CD4-positive, alpha-beta T cell (primary cell): ENCODE results near the gene SH3YL1. TPM values are rescaled to one million over a fixed set of nuclear protein-coding genes. Genes with fewer than 3 reads are reported as not detected.

ENCODE experiments used
- ATAC-seq: fragments of 200-7000 bp; cut with Tn5 transposase; one replicate; pipeline ENCODE4 v1.10.0; 2022; ENCODE audit warnings: mild to moderate bottlenecking; ENCODE audit not compliant: poor library complexity
- CTCF ChIA-PET: fragments of 350-600 bp; sonication (Branson Sonifier 250); formaldehyde crosslinking; loops from one replicate; lab custom pipeline; 2021; ENCODE audit warnings: antibody characterized with exemption, inconsistent platforms; lab: Charles Lee
- POLR2A ChIA-PET: fragments of 350-600 bp; sonication (Branson Sonifier 250); formaldehyde crosslinking; loops from one replicate; lab custom pipeline; 2021; ENCODE audit warnings: antibody characterized with exemption, inconsistent platforms; lab: Charles Lee
- DNase-seq, 14 experiments: peaks; one replicate each; pipeline ENCODE4 v3.0.0-alpha.2; 2013 to 2020; ENCODE audit warnings: mixed read lengths in 2 of 14
- H3K27ac ChIP-seq, 2 donors: one replicate each; pipeline versions ENCODE4 v1.5.1 to v1.7.0; 2013; ENCODE audit warnings: low read length in 2 of 2, low read depth in 1 of 2, mild to moderate bottlenecking in 1 of 2
- H3K27me3 ChIP-seq, 2 experiments: 1 replicate in 1 of 2; 2 replicates in 1 of 2; pipeline versions ENCODE4 v1.6.1 to v1.7.0; 2013; ENCODE audit warnings: low read length in 2 of 2, control low read depth in 1 of 2, mild to moderate bottlenecking in 1 of 2, moderate library complexity in 1 of 2; ENCODE audit not compliant: insufficient read depth in 2 of 2, control insufficient read depth in 1 of 2
- H3K36me3 ChIP-seq: one replicate; pipeline ENCODE4 v1.6.1; 2013; ENCODE audit warnings: low read length, control low read depth; ENCODE audit not compliant: insufficient read depth
- H3K4me1 ChIP-seq: one replicate; pipeline ENCODE4 v1.6.1; 2013; ENCODE audit warnings: low read length, control low read depth; ENCODE audit not compliant: insufficient read depth
- H3K4me3 ChIP-seq: one replicate; pipeline ENCODE4 v1.5.1; 2013; ENCODE audit warnings: mild to moderate bottlenecking, low read length, moderate library complexity
- H3K9me3 ChIP-seq, 2 experiments: 1 replicate in 1 of 2; 2 replicates in 1 of 2; pipeline versions ENCODE4 v1.6.1 to v1.7.0; 2013; ENCODE audit warnings: low read length in 2 of 2, mild to moderate bottlenecking in 2 of 2, control low read depth in 1 of 2, moderate library complexity in 1 of 2; ENCODE audit not compliant: control insufficient read depth in 1 of 2, insufficient read depth in 1 of 2
- H3K27ac Mint-ChIP-seq: one replicate; pipeline ENCODE4 v1.8.0; 2020; ENCODE audit warnings: mixed read lengths
- H3K27me3 Mint-ChIP-seq: one replicate; pipeline ENCODE4 v1.8.0; 2021; ENCODE audit warnings: mixed read lengths
- H3K36me3 Mint-ChIP-seq: one replicate; pipeline ENCODE4 v1.8.0; 2021; ENCODE audit warnings: low read depth, mixed read lengths
- H3K4me1 Mint-ChIP-seq: one replicate; pipeline ENCODE4 v1.8.0; 2021; ENCODE audit warnings: low read depth, mixed read lengths
- H3K4me3 Mint-ChIP-seq: one replicate; pipeline ENCODE4 v1.8.0; 2020; ENCODE audit warnings: mild to moderate bottlenecking, mixed read lengths
- H3K9me3 Mint-ChIP-seq: one replicate; pipeline ENCODE4 v1.8.0; 2020; ENCODE audit warnings: mixed read lengths
- intact Hi-C, 2 experiments: fragments of 100-400 bp; cut with DNase I in 1 of 2; cut with micrococcal nuclease in 1 of 2; formaldehyde crosslinking; loops; one replicate each; pipeline versions ENCODE4 v1.15.1 to v1.9.0; 2023 to 2025; cut with DNase I, micrococcal nuclease
- total RNA-seq, 174 experiments: library from RNA in 2 of 174; stranded (reverse) in 2 of 174; gene quantifications; one replicate each; pipeline ENCODE4 v1.2.3 and lab custom pipeline; 2021 to 2026
- TF ChIP-seq, protein P1 (sequence below): fragments of 200-600 bp; IDR thresholded peaks from one replicate; pipeline ENCODE4 v1.8.0; 2022; ENCODE audit warnings: antibody characterized with exemption, mild to moderate bottlenecking

The SH3YL1 gene
- total RNA-seq, 2 experiments from 2014 or later, result 59.7 to 61.9 TPM

- Mint-ChIP-seq H3K4me1 (no peaks in the 10 kb centered on the region), H3K36me3 (no peaks in the 10 kb centered on the region), H3K27me3 (peaks cover 11% of the 10 kb centered on the region), H3K4me3 (no peak overlapping the region), H3K27ac (no peak overlapping the region), H3K9me3 (no peaks in the 10 kb centered on the region)
- ATAC-seq (no peak), DNase-seq (no peak)
- Histone ChIP-seq H3K9me3 (peaks cover 0 to 3% of the 10 kb centered on the region in 2 experiments), H3K27ac (no peak overlapping the region), H3K27me3 (no peaks in the 10 kb centered on the region), H3K4me1 (no peaks in the 10 kb centered on the region), H3K36me3 (no peaks in the 10 kb centered on the region), H3K4me3 (no peak overlapping the region)
- POLR2A ChIA-PET, result no interaction called here
- intact Hi-C loops, result no loop called here
- CTCF ChIA-PET, result no interaction called here
- TF ChIP-seq, protein P1, sequence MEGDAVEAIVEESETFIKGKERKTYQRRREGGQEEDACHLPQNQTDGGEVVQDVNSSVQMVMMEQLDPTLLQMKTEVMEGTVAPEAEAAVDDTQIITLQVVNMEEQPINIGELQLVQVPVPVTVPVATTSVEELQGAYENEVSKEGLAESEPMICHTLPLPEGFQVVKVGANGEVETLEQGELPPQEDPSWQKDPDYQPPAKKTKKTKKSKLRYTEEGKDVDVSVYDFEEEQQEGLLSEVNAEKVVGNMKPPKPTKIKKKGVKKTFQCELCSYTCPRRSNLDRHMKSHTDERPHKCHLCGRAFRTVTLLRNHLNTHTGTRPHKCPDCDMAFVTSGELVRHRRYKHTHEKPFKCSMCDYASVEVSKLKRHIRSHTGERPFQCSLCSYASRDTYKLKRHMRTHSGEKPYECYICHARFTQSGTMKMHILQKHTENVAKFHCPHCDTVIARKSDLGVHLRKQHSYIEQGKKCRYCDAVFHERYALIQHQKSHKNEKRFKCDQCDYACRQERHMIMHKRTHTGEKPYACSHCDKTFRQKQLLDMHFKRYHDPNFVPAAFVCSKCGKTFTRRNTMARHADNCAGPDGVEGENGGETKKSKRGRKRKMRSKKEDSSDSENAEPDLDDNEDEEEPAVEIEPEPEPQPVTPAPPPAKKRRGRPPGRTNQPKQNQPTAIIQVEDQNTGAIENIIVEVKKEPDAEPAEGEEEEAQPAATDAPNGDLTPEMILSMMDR, result no peak
Measured at GRCh38 chr2:309148-309953, 45.5 kb upstream of the SH3YL1 start.

GRCh38 chr2:305366-305765 is 41.5 kb upstream of the SH3YL1 start:
- Mint-ChIP-seq H3K4me1 (no peaks in the 10 kb centered on the region), H3K9me3 (peaks cover 6% of the 10 kb centered on the region), H3K27me3 (peaks cover 20% of the 10 kb centered on the region), H3K36me3 (no peaks in the 10 kb centered on the region), H3K27ac (no peak overlapping the region), H3K4me3 (no peak overlapping the region)
- POLR2A ChIA-PET, result no interaction called here
- no peak for DNase-seq
- Histone ChIP-seq H3K4me1 (no peaks in the 10 kb centered on the region), H3K36me3 (no peaks in the 10 kb centered on the region), H3K27ac (no peak overlapping the region), H3K9me3 (no peaks in the 10 kb centered on the region), H3K4me3 (no peak overlapping the region), H3K27me3 (no peaks in the 10 kb centered on the region)
- intact Hi-C loops, result no loop called here
- CTCF ChIA-PET, result no interaction called here
- no peak for ATAC-seq
- TF ChIP-seq, protein P1, result no peak

- Mint-ChIP-seq H3K4me1 (no peaks in the 10 kb centered on the region), H3K4me3 (no peak overlapping the region), H3K27ac (no peak overlapping the region), H3K36me3 (no peaks in the 10 kb centered on the region), H3K27me3 (peaks cover 75% of the 10 kb centered on the region), H3K9me3 (peaks cover 3% of the 10 kb centered on the region)
- peaks cover 7 to 13% of the 10 kb centered on the region in 2 experiments for H3K27me3 ChIP-seq
- DNase-seq (no peak), ATAC-seq (no peak)
- POLR2A ChIA-PET, result no interaction called here
- intact Hi-C loops, result no loop called here
- no peaks in the 10 kb centered on the region for H3K9me3 ChIP-seq
- no peak overlapping the region for H3K27ac ChIP-seq
- H3K4me3 ChIP-seq, result no peak overlapping the region
- no peaks in the 10 kb centered on the region for H3K36me3 ChIP-seq
- no peaks in the 10 kb centered on the region for H3K4me1 ChIP-seq
- TF ChIP-seq, protein P1, result no peak
- CTCF ChIA-PET, result interaction anchor here (1.2 kb wide), 1 partner anchor 18 kb away, joined by 3 read pairs; no protein-coding TSS in a partner anchor
Measured at GRCh38 chr2:296354-296753, 32.5 kb upstream of the SH3YL1 start.
